ENCODE data around the gene KPNB1.

DNA sequence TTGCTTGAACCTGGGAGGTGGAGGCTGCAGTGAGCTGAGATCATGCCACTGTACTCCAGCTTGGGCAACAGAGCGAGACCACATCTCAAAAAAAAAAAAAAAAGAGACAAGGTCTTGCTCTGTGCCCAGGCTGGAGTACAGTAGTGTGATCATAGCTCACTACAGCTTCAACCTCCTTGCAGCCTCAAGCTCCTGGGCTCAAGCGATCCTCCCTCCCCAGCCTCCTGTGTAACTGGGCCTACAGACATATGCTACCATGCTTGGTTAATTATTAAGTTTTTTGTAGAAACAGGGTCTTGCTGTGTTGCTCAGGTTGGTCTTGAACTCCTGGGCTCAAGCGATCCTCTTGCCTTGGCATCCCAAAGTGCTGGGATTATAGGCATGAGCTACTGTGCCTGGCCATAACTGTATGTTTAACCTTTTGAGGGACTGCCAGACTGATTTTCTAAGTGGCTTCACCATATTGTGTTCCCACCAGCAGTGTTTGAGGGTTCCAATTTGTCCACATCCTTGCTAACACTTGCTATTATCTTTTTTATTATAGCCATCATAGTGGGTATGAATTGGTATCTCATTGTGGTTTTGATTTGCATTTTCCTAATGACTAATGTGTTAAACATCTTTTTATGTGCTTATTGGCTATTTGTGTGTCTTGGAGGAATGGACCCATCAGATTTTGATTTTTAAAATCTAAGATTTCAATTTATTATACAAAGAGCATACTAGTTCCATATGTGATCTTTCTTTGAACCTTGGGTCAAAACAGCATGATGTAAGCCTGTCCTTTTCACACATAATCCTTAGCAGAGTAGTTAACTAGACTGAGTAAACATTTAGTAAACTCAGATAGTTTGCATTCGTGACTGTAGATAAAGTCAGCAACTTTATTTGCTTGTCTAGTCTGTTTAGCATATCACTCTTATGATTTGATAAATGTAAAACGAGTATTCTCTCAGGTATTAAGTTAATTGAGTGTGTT is 38.1 kb upstream of the KPNB1 start:
- TF ChIP-seq EZH2phosphoT487 (IDR thresholded peaks at IDR 0.05; ENCODE audit: insufficient read depth, low read depth) (no peak), EZH2 (IDR thresholded peaks at IDR 0.05; ENCODE audit: insufficient read depth, poor library complexity, severe bottlenecking) (no peak)
